ENCODE measurements around the gene MYO3B.

Gene MYO3B

DNA sequence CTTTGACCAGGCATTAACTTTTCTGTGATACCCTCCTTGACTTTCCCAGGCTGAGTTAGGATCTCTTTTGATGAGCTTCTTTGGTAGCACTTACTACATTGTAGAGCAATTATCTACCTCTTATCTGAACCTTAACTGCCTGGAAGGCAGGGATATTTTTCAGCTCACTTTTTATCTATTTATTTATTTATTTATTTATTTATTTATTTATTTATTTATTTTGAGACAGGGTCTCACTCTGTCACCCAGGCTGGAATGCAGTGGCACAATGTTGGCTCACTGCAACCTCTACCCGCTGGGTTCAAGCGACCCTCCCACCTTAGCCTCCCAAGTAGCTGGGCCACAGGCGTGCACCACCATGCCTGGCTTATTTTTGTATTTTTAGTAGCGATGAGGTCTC, 294.6 kb downstream of the MYO3B start (continued):
- peak; percentile 68 for TF ChIP-seq ZNF623 (tag by site-specific recombination; IDR thresholded peaks at IDR 0.05)
- TF ChIP-seq ZNF433 (tag by site-specific recombination; IDR thresholded peaks at IDR 0.05; ENCODE audit: low read depth) = 0 out of 2 replicates have a peak, but pooled peaks have one; percentile 30
- TF ChIP-seq, protein P1, sequence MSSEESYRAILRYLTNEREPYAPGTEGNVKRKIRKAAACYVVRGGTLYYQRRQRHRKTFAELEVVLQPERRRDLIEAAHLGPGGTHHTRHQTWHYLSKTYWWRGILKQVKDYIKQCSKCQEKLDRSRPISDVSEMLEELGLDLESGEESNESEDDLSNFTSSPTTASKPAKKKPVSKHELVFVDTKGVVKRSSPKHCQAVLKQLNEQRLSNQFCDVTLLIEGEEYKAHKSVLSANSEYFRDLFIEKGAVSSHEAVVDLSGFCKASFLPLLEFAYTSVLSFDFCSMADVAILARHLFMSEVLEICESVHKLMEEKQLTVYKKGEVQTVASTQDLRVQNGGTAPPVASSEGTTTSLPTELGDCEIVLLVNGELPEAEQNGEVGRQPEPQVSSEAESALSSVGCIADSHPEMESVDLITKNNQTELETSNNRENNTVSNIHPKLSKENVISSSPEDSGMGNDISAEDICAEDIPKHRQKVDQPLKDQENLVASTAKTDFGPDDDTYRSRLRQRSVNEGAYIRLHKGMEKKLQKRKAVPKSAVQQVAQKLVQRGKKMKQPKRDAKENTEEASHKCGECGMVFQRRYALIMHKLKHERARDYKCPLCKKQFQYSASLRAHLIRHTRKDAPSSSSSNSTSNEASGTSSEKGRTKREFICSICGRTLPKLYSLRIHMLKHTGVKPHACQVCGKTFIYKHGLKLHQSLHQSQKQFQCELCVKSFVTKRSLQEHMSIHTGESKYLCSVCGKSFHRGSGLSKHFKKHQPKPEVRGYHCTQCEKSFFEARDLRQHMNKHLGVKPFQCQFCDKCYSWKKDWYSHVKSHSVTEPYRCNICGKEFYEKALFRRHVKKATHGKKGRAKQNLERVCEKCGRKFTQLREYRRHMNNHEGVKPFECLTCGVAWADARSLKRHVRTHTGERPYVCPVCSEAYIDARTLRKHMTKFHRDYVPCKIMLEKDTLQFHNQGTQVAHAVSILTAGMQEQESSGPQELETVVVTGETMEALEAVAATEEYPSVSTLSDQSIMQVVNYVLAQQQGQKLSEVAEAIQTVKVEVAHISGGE (tag by site-specific recombination; conservative IDR thresholded peaks at IDR 0.05; ENCODE audit: low read depth) = peak; percentile 67
- TF ChIP-seq ZNF223 (tag by site-specific recombination; IDR thresholded peaks at IDR 0.05) = 0 out of 2 replicates have a peak, but pooled peaks have one; percentile 24
- TF ChIP-seq, protein P2, sequence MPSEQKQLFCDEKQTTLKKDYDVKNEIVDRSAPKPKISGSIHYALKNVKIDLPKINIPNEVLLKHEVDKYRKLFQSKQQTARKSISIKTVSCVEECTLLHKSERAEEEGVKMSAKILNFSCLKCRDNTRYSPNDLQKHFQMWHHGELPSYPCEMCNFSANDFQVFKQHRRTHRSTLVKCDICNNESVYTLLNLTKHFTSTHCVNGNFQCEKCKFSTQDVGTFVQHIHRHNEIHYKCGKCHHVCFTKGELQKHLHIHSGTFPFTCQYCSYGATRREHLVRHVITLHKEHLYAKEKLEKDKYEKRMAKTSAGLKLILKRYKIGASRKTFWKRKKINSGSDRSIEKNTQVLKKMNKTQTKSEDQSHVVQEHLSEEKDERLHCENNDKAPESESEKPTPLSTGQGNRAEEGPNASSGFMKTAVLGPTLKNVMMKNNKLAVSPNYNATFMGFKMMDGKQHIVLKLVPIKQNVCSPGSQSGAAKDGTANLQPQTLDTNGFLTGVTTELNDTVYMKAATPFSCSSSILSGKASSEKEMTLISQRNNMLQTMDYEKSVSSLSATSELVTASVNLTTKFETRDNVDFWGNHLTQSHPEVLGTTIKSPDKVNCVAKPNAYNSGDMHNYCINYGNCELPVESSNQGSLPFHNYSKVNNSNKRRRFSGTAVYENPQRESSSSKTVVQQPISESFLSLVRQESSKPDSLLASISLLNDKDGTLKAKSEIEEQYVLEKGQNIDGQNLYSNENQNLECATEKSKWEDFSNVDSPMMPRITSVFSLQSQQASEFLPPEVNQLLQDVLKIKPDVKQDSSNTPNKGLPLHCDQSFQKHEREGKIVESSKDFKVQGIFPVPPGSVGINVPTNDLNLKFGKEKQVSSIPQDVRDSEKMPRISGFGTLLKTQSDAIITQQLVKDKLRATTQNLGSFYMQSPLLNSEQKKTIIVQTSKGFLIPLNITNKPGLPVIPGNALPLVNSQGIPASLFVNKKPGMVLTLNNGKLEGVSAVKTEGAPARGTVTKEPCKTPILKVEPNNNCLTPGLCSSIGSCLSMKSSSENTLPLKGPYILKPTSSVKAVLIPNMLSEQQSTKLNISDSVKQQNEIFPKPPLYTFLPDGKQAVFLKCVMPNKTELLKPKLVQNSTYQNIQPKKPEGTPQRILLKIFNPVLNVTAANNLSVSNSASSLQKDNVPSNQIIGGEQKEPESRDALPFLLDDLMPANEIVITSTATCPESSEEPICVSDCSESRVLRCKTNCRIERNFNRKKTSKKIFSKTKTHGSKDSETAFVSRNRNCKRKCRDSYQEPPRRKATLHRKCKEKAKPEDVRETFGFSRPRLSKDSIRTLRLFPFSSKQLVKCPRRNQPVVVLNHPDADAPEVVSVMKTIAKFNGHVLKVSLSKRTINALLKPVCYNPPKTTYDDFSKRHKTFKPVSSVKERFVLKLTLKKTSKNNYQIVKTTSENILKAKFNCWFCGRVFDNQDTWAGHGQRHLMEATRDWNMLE (tag by site-specific recombination; conservative IDR thresholded peaks at IDR 0.05; ENCODE audit: low read depth) = peak; percentile 83
- TF ChIP-seq, protein P3, sequence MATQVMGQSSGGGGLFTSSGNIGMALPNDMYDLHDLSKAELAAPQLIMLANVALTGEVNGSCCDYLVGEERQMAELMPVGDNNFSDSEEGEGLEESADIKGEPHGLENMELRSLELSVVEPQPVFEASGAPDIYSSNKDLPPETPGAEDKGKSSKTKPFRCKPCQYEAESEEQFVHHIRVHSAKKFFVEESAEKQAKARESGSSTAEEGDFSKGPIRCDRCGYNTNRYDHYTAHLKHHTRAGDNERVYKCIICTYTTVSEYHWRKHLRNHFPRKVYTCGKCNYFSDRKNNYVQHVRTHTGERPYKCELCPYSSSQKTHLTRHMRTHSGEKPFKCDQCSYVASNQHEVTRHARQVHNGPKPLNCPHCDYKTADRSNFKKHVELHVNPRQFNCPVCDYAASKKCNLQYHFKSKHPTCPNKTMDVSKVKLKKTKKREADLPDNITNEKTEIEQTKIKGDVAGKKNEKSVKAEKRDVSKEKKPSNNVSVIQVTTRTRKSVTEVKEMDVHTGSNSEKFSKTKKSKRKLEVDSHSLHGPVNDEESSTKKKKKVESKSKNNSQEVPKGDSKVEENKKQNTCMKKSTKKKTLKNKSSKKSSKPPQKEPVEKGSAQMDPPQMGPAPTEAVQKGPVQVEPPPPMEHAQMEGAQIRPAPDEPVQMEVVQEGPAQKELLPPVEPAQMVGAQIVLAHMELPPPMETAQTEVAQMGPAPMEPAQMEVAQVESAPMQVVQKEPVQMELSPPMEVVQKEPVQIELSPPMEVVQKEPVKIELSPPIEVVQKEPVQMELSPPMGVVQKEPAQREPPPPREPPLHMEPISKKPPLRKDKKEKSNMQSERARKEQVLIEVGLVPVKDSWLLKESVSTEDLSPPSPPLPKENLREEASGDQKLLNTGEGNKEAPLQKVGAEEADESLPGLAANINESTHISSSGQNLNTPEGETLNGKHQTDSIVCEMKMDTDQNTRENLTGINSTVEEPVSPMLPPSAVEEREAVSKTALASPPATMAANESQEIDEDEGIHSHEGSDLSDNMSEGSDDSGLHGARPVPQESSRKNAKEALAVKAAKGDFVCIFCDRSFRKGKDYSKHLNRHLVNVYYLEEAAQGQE (tag by site-specific recombination; IDR thresholded peaks at IDR 0.05) = peak; percentile 62; the same call in 1 of the 2 replicates

DNA sequence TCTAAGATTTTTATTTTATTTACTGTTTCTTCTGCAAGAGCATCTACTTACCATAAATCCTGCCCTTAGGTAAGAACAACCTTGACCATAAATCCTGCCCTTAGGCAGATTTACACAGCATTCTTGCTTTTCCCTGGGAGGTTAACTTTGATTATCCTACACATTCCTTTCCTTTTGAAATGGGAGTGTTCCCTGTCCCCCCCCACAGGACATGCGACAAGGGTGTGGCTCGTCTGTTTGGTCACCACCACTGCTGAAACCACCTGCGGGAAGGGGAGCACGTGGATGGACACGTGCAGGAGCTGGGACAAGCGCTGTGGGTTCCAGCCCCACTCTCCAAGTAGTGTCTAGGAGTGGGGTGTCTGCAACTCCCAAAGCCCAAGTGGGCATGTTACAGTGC, 297.9 kb downstream of the MYO3B start:
- no peaks in the 10 kb centered on the region for H3K36me3 ChIP-seq (ENCODE audit: control insufficient read depth in 2 of 2, insufficient read depth in 1 of 2, low read length in 2 of 2)
- ChIA-PET POLR2A (no interaction called here), CTCF (interaction anchor here (0.6 kb wide), 1 partner anchor 1650 kb away, joined by 3 read pairs; no protein-coding TSS in a partner anchor)
- H3K9me3 ChIP-seq (ENCODE audit: control insufficient read depth, insufficient read depth, low read depth, low read length) = no peaks in the 10 kb centered on the region
- no peak overlapping the region for H3K27ac ChIP-seq (ENCODE audit: extremely low read depth, low read depth, low read length)
- no peak overlapping the region for H3K4me3 ChIP-seq (ENCODE audit: low read depth, low read length)
- no peaks in the 10 kb centered on the region for H3K4me1 ChIP-seq (ENCODE audit: control insufficient read depth, insufficient read depth, low read length)
- TF ChIP-seq REPIN1 (tag by site-specific recombination; IDR thresholded peaks at IDR 0.05; ENCODE audit: low read depth) = no peak
- TF ChIP-seq ZNF677 (tag by site-specific recombination; IDR thresholded peaks at IDR 0.05) = no peak
- no peak for TF ChIP-seq SP7 (tag by site-specific recombination; IDR thresholded peaks at IDR 0.05)
- TF ChIP-seq ZFP3 (tag by site-specific recombination; IDR thresholded peaks at IDR 0.05; ENCODE audit: low read depth) = no peak

DNA sequence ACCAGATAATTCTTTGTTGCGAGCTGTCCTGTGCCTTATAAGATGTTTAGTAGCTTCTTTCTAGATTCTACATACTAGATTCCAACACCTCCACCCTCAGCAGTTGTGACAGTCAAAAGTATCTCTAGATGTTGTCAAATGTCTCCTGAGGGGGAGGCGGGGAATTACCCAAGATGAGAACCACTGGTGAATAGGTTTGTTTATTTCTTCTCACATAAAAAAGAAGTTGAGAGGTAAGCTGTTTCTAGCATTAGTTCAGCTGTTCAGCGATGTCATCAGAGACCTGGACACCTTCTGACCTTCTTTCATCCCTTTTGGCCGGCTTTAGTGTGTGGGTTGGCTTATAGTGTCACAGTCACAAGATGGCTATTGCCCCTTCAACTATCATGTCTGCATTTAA, 299.7 kb downstream of the MYO3B start:
- Histone ChIP-seq H3K9me3 (ENCODE audit: control insufficient read depth, insufficient read depth, low read depth, low read length) (no peaks in the 10 kb centered on the region), H3K36me3 (ENCODE audit: control insufficient read depth in 2 of 2, insufficient read depth in 1 of 2, low read length in 2 of 2) (no peaks in the 10 kb centered on the region), H3K27ac (ENCODE audit: extremely low read depth, low read depth, low read length) (no peak overlapping the region), H3K4me3 (ENCODE audit: low read depth, low read length) (no peak overlapping the region), H3K4me1 (ENCODE audit: control insufficient read depth, insufficient read depth, low read length) (no peaks in the 10 kb centered on the region)
- POLR2A ChIA-PET = no interaction called here
- TF ChIP-seq ZFP37 (tag by site-specific recombination; IDR thresholded peaks at IDR 0.05) (no peak), ZBTB8A (tag by site-specific recombination; IDR thresholded peaks at IDR 0.05) (no peak), ZNF391 (tag by site-specific recombination; IDR thresholded peaks at IDR 0.05; ENCODE audit: borderline replicate concordance, low read depth) (no peak), GLI2 (tag by site-specific recombination; IDR thresholded peaks at IDR 0.05; ENCODE audit: borderline replicate concordance, low read depth) (no peak), ZNF660 (tag by site-specific recombination; IDR thresholded peaks at IDR 0.05) (no peak)
- CTCF ChIA-PET = interaction anchor here (0.6 to 0.7 kb wide), 2 partner anchors 16 to 664 kb away, joined by 3 read pairs; no protein-coding TSS in a partner anchor

Measured in HEK293 (cell line).